ENCODE data around the gene PGBD5.

- TF ChIP-seq SMC3 (IDR thresholded peaks at IDR 0.05; ENCODE audit: low read depth, low read length) (no peak), EP300 (IDR thresholded peaks at IDR 0.05; ENCODE audit: borderline replicate concordance in 1 of 2, low read depth in 1 of 2, low read length in 1 of 2) (no peak), CTCF (IDR thresholded peaks at IDR 0.05) (no peak), NFIC (IDR thresholded peaks at IDR 0.05; ENCODE audit: borderline replicate concordance) (no peak), SIN3A (IDR thresholded peaks at IDR 0.05; ENCODE audit: borderline replicate concordance, low read depth, low read length) (no peak), POLR2AphosphoS5 (IDR thresholded peaks at IDR 0.05; ENCODE audit: low read depth, low read length) (no peak)
- TF ChIP-seq, protein P1, sequence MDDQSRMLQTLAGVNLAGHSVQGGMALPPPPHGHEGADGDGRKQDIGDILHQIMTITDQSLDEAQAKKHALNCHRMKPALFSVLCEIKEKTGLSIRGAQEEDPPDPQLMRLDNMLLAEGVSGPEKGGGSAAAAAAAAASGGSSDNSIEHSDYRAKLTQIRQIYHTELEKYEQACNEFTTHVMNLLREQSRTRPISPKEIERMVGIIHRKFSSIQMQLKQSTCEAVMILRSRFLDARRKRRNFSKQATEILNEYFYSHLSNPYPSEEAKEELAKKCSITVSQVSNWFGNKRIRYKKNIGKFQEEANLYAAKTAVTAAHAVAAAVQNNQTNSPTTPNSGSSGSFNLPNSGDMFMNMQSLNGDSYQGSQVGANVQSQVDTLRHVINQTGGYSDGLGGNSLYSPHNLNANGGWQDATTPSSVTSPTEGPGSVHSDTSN (IDR thresholded peaks at IDR 0.05), result no peak
- TF ChIP-seq, protein P2, sequence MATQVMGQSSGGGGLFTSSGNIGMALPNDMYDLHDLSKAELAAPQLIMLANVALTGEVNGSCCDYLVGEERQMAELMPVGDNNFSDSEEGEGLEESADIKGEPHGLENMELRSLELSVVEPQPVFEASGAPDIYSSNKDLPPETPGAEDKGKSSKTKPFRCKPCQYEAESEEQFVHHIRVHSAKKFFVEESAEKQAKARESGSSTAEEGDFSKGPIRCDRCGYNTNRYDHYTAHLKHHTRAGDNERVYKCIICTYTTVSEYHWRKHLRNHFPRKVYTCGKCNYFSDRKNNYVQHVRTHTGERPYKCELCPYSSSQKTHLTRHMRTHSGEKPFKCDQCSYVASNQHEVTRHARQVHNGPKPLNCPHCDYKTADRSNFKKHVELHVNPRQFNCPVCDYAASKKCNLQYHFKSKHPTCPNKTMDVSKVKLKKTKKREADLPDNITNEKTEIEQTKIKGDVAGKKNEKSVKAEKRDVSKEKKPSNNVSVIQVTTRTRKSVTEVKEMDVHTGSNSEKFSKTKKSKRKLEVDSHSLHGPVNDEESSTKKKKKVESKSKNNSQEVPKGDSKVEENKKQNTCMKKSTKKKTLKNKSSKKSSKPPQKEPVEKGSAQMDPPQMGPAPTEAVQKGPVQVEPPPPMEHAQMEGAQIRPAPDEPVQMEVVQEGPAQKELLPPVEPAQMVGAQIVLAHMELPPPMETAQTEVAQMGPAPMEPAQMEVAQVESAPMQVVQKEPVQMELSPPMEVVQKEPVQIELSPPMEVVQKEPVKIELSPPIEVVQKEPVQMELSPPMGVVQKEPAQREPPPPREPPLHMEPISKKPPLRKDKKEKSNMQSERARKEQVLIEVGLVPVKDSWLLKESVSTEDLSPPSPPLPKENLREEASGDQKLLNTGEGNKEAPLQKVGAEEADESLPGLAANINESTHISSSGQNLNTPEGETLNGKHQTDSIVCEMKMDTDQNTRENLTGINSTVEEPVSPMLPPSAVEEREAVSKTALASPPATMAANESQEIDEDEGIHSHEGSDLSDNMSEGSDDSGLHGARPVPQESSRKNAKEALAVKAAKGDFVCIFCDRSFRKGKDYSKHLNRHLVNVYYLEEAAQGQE (IDR thresholded peaks at IDR 0.05; ENCODE audit: low read depth, low read length), result no peak
These were observed 5.4 kb upstream of the PGBD5 start for GRCh38 chr1:230431527-230431926.

Measured in SK-N-SH (cell line).